ENCODE data around the gene CLDN20. TPM values are rescaled to one million over a fixed set of nuclear protein-coding genes. Genes with fewer than 3 reads are reported as not detected.
A peak's percentile ranks its signal among the peaks of the same experiment; 100 is the strongest.

The CLDN20 gene
- total and polyA plus RNA-seq, 2 of the 4 experiments (the other 2 are of a cell fraction), result not detected

GRCh38 chr6:155261111-155261900, 2.5 kb upstream of the CLDN20 start:
- no peak for TF ChIP-seq RAD21 (IDR thresholded peaks at IDR 0.05; ENCODE audit: low read length)
- no peak for TF ChIP-seq RCOR1 (IDR thresholded peaks at IDR 0.05; ENCODE audit: insufficient replicate concordance, low read length)
- no peak for TF ChIP-seq MAZ (IDR thresholded peaks at IDR 0.05; ENCODE audit: borderline replicate concordance, low read depth, low read length)
- TF ChIP-seq CEBPB (IDR thresholded peaks at IDR 0.05; ENCODE audit: low read depth, low read length), result no peak
- TF ChIP-seq POLR2A (IDR thresholded peaks at IDR 0.05; ENCODE audit: low read depth, low read length), result no peak
- TF ChIP-seq SMC3 (IDR thresholded peaks at IDR 0.05; ENCODE audit: low read depth, low read length), result no peak
- TF ChIP-seq FOS (IDR thresholded peaks at IDR 0.05; ENCODE audit: low read depth, low read length), result no peak
- no peak for TF ChIP-seq ELK1 (IDR thresholded peaks at IDR 0.05; ENCODE audit: borderline replicate concordance, low read depth, low read length)
- TF ChIP-seq MXI1 (IDR thresholded peaks at IDR 0.05; ENCODE audit: borderline replicate concordance, low read depth, low read length), result no peak
- TF ChIP-seq CHD1 (IDR thresholded peaks at IDR 0.05; ENCODE audit: low read depth, low read length), result no peak
- TF ChIP-seq CTCF (conservative IDR thresholded peaks at IDR 0.05; ENCODE audit: low read depth, low read length), result no peak
- TF ChIP-seq BHLHE40 (IDR thresholded peaks at IDR 0.05; ENCODE audit: low read depth, low read length), result no peak
- no peak for TF ChIP-seq NFE2L2 (IDR thresholded peaks at IDR 0.05; ENCODE audit: low read depth, low read length)
- TF ChIP-seq USF2 (IDR thresholded peaks at IDR 0.05; ENCODE audit: low read depth, low read length), result no peak
- no peak for TF ChIP-seq MAFK (IDR thresholded peaks at IDR 0.05; ENCODE audit: low read depth, low read length)
- no peak for TF ChIP-seq RFX5 (IDR thresholded peaks at IDR 0.05; ENCODE audit: low read depth, low read length)
- H3K18ac ChIP-seq (ENCODE audit: low read depth, low read length), result no peak overlapping the region
- no peak overlapping the region for H3K9ac ChIP-seq (ENCODE audit: low read depth, low read length)
- no peak overlapping the region for H3K27ac ChIP-seq (ENCODE audit: insufficient read depth, low read length)
- no peak overlapping the region for H3K56ac ChIP-seq (ENCODE audit: extremely low read depth, insufficient read depth, low read length)
- no peak overlapping the region for H4K8ac ChIP-seq (ENCODE audit: low read depth in 2 of 2, low read length in 2 of 2)
- H3K14ac ChIP-seq (replicated peaks; ENCODE audit: low read depth, low read length), result no peak overlapping the region
- H3K4ac ChIP-seq (ENCODE audit: low read depth, low read length), result no peak overlapping the region
- ChIA-PET POLR2A (ENCODE audit: unreplicated experiment) (no interaction called here), CTCF (no interaction called here)
- dilution Hi-C loops (cut with HindIII; ENCODE audit: low sequenced_read_pairs, unreplicated experiment) (no loop called here), in situ Hi-C loops (cut with MboI; ENCODE audit: low sequenced_read_pairs) (no loop called here), intact Hi-C loops (cut with micrococcal nuclease) (no loop called here)
- no peak for DNase-seq
- peaks cover 5% of the 10 kb centered on the region; the same call in 1 of the 2 replicates for H3K4me1 ChIP-seq (ENCODE audit: control insufficient read depth, insufficient read depth, low read length)
- no peak overlapping the region for H4K91ac ChIP-seq (ENCODE audit: insufficient read depth, low read depth, low read length)
- peak overlapping the region; percentile 37; the same call in 1 of the 2 replicates for H3K23ac ChIP-seq (ENCODE audit: low read depth, low read length)
- no peaks in the 10 kb centered on the region for H4K20me1 ChIP-seq (ENCODE audit: insufficient read depth, low read length)
- H2BK20ac ChIP-seq (ENCODE audit: low read depth, low read length), result no peak overlapping the region
- no peaks in the 10 kb centered on the region for H3K9me3 ChIP-seq (ENCODE audit: control insufficient read depth, insufficient read depth, low read length)
- H3K79me1 ChIP-seq (ENCODE audit: low read depth in 1 of 2, low read length in 2 of 2), result peaks cover 5 to 30% of the 10 kb centered on the region in 2 experiments
- no CpG with 5 or more reads among the region's 11 CpGs for WGBS, 2 experiments (ENCODE audit: extremely low coverage in 2 of 2, insufficient read length in 1 of 2)
- H3K36me3 ChIP-seq (ENCODE audit: control insufficient read depth, insufficient read depth, low read length), result peaks cover 20% of the 10 kb centered on the region
- no peak overlapping the region for H3K4me3 ChIP-seq (ENCODE audit: insufficient read depth, low read depth, low read length)
- no peak overlapping the region for H2AFZ ChIP-seq (replicated peaks; ENCODE audit: low read length, poor library complexity)
- no peak overlapping the region for H3K4me2 ChIP-seq (ENCODE audit: low read depth, low read length)
- no peaks in the 10 kb centered on the region for H3K27me3 ChIP-seq (ENCODE audit: control insufficient read depth, insufficient read depth, low read length)
- H2AK9ac ChIP-seq (replicated peaks; ENCODE audit: low read depth, low read length, poor library complexity), result no peak overlapping the region
- no peak overlapping the region for H2BK5ac ChIP-seq (ENCODE audit: low read depth, low read length, poor library complexity, severe bottlenecking)
- ATAC-seq (ENCODE audit: low read depth), result no peak
- no peak overlapping the region for H2BK15ac ChIP-seq (ENCODE audit: low read depth, low read length)
- BruUV-seq (replicated peaks), result no TSS peak
- H2BK120ac ChIP-seq (ENCODE audit: low read depth, low read length), result no peak overlapping the region
- peaks cover 15% of the 10 kb centered on the region for H3K9me1 ChIP-seq (ENCODE audit: insufficient read depth, low read length)
- no peak overlapping the region for H2AK5ac ChIP-seq (ENCODE audit: low read depth, low read length)
- H4K5ac ChIP-seq (ENCODE audit: low read depth, low read length), result no peak overlapping the region

Measured in IMR-90 (cell line).